HepG2 (cell line): Measurements from ENCODE around the gene STK40. TPM values are rescaled to one million over a fixed set of nuclear protein-coding genes. Genes with fewer than 3 reads are reported as not detected.

Experiments
- ARHGAP35 ChIP-seq: sonication (generic); formaldehyde crosslinking; IDR thresholded peaks from 2 replicates; pipeline ENCODE4 v1.9.0; 2022; ENCODE audit warnings: mild to moderate bottlenecking, inconsistent platforms, moderate library complexity, missing genetic modification reagents, borderline replicate concordance
- CCAR2 ChIP-seq: fragments of 200-400 bp; formaldehyde crosslinking; optimal IDR thresholded peaks from 2 replicates; pipeline ENCODE3; 2018; ENCODE audit warnings: low read depth, mild to moderate bottlenecking, low read length, moderate library complexity
- EHMT2 ChIP-seq: fragments of 200-600 bp; sonication (generic); IDR thresholded peaks from 2 replicates; pipeline ENCODE4 v1.7.0; 2017; ENCODE audit warnings: antibody characterized with exemption, low read depth, low read length, borderline replicate concordance
- HIVEP1 ChIP-seq: sonication (generic); formaldehyde crosslinking; IDR thresholded peaks from 2 replicates; pipeline ENCODE4 v1.4.0; 2020; ENCODE audit warnings: mild to moderate bottlenecking, missing genetic modification reagents
- IRX3 ChIP-seq: sonication (generic); formaldehyde crosslinking; IDR thresholded peaks from 2 replicates; pipeline ENCODE4 v1.8.1; 2023; ENCODE audit warnings: mild to moderate bottlenecking, low read depth, missing genetic modification reagents, borderline replicate concordance
- JDP2 ChIP-seq: sonication (generic); formaldehyde crosslinking; IDR thresholded peaks from 2 replicates; pipeline ENCODE4 v1.8.1; 2022; ENCODE audit warnings: missing genetic modification reagents, borderline replicate concordance
- KLF11 ChIP-seq: IDR thresholded peaks from 2 replicates; pipeline ENCODE4 v1.6.1; 2016; ENCODE audit warnings: missing compliant biosample characterization
- KLF15 ChIP-seq: sonication (generic); formaldehyde crosslinking; IDR thresholded peaks from 2 replicates; pipeline ENCODE4 v1.8.1; 2023; ENCODE audit warnings: borderline replicate concordance, mild to moderate bottlenecking, inconsistent platforms, missing genetic modification reagents, mixed read lengths
- MEF2D ChIP-seq: sonication (generic); formaldehyde crosslinking; IDR thresholded peaks from 2 replicates; pipeline ENCODE4 v1.5.1; 2020; ENCODE audit warnings: mild to moderate bottlenecking, missing genetic modification reagents
- PLSCR1 ChIP-seq: sonication (generic); formaldehyde crosslinking; IDR thresholded peaks from 2 replicates; pipeline ENCODE4 v1.5.0; 2020; ENCODE audit warnings: missing genetic modification reagents, mild to moderate bottlenecking, borderline replicate concordance
- PRMT3 ChIP-seq: sonication (generic); formaldehyde crosslinking; IDR thresholded peaks from 2 replicates; pipeline ENCODE4 v1.8.1; 2022; ENCODE audit warnings: low read depth, mild to moderate bottlenecking, moderate library complexity, missing genetic modification reagents, borderline replicate concordance
- SRSF9 ChIP-seq: fragments of 200-400 bp; formaldehyde crosslinking; IDR thresholded peaks from 2 replicates; pipeline ENCODE4 v1.6.1; 2018; ENCODE audit warnings: borderline replicate concordance, mild to moderate bottlenecking, low read depth, low read length; ENCODE audit not compliant: insufficient read depth, poor library complexity, severe bottlenecking
- STAT5B ChIP-seq: sonication (generic); formaldehyde crosslinking; IDR thresholded peaks from 2 replicates; pipeline ENCODE4 v1.4.0; 2020; ENCODE audit warnings: missing genetic modification reagents
- ZNF17 ChIP-seq: sonication (generic); formaldehyde crosslinking; IDR thresholded peaks from 2 replicates; pipeline ENCODE4 v1.5.0; 2020; ENCODE audit warnings: mild to moderate bottlenecking, missing genetic modification reagents
- ZNF18 ChIP-seq: sonication (generic); formaldehyde crosslinking; IDR thresholded peaks from 2 replicates; pipeline ENCODE4 v1.8.0; 2022; ENCODE audit warnings: mild to moderate bottlenecking, missing genetic modification reagents; ENCODE audit not compliant: insufficient replicate concordance
- ZNF335 ChIP-seq: sonication (generic); formaldehyde crosslinking; IDR thresholded peaks from 2 replicates; pipeline ENCODE4 v1.4.0; 2020; ENCODE audit warnings: missing genetic modification reagents
- ZNF616 ChIP-seq: sonication (generic); formaldehyde crosslinking; IDR thresholded peaks from 2 replicates; pipeline ENCODE4 v1.5.0; 2020; ENCODE audit warnings: low read depth, mild to moderate bottlenecking, missing genetic modification reagents
- ZNF639 ChIP-seq: conservative IDR thresholded peaks from 2 replicates; pipeline ENCODE4 v1.6.1; 2018; ENCODE audit warnings: missing genetic modification reagents
- ZNF670 ChIP-seq: sonication (generic); formaldehyde crosslinking; IDR thresholded peaks from 2 replicates; pipeline ENCODE4 v1.8.0; 2022; ENCODE audit warnings: mild to moderate bottlenecking, missing genetic modification reagents, borderline replicate concordance
- ZNF724P ChIP-seq: sonication (generic); formaldehyde crosslinking; IDR thresholded peaks from 2 replicates; pipeline ENCODE4 v1.8.0; 2022; ENCODE audit warnings: missing genetic modification reagents, borderline replicate concordance
- ZNF816 ChIP-seq: sonication (generic); formaldehyde crosslinking; IDR thresholded peaks from 2 replicates; pipeline ENCODE4 v1.8.0; 2022; ENCODE audit warnings: missing genetic modification reagents, mild to moderate bottlenecking, borderline replicate concordance
- polyA plus RNA-seq, 8 experiments: library from polyadenylated mRNA; depleted of rRNA in 3 of 8; stranded (reverse) in 7 of 8; unstranded in 1 of 8; fragments of >200 nt; fragmentation: Illumina TruSeq in 4 of 8; extraction: Trizol in 4 of 8; gene quantifications; 2 replicates each; pipeline versions ENCODE4 v1.2.1 to v1.2.3, GENCODE V29; 2011 to 2016; ENCODE audit warnings: low read depth in 4 of 8, missing spikeins in 1 of 8, mixed read lengths in 1 of 8; ENCODE audit not compliant: insufficient read depth in 1 of 8
- total RNA-seq, 5 experiments: library from RNA; depleted of rRNA; stranded (reverse); fragments of >200 nt; fragmentation: Illumina TruSeq; extraction: Trizol; gene quantifications; 2 replicates each; pipeline ENCODE4 v1.2.3, GENCODE V29; 2016; ENCODE audit warnings: low read depth in 1 of 5

STK40 gene
- total and polyA plus RNA-seq, 2 of the 13 experiments (the other 11 are each of a cell fraction or from before 2014, with no cell fraction given) = 33.8 to 35.1 TPM

- TF ChIP-seq ZNF670 = no peak
- no peak for TF ChIP-seq EHMT2
- no peak for TF ChIP-seq ZNF816
- no peak for TF ChIP-seq ZNF18 (CRISPR knock-in tag)
- TF ChIP-seq ZNF335 (CRISPR knock-in tag) = 0 out of 2 replicates have a peak, but pooled peaks have one; percentile 28
- TF ChIP-seq JDP2 (CRISPR knock-in tag) = no peak
- TF ChIP-seq STAT5B (CRISPR knock-in tag) = no peak
- TF ChIP-seq KLF15 (CRISPR knock-in tag) = 0 out of 2 replicates have a peak, but pooled peaks have one; percentile 30
- TF ChIP-seq ZNF639 (CRISPR knock-in tag) = no peak; the same call in 1 of the 2 replicates
- TF ChIP-seq HIVEP1 (CRISPR knock-in tag) = peak; percentile 36; the same call in 1 of the 2 replicates
- TF ChIP-seq KLF11 (CRISPR knock-in tag) = peak; percentile 53; the same call in 1 of the 2 replicates
- TF ChIP-seq ZNF616 (CRISPR knock-in tag) = no peak
- no peak for TF ChIP-seq PLSCR1 (CRISPR knock-in tag)
- TF ChIP-seq ARHGAP35 = peak; percentile 19; the same call in 1 of the 2 replicates
- no peak for TF ChIP-seq CCAR2
- TF ChIP-seq SRSF9 = no peak
- no peak for TF ChIP-seq ZNF724P
- TF ChIP-seq ZNF17 = no peak
- TF ChIP-seq IRX3 = no peak
- 0 out of 2 replicates have a peak, but pooled peaks have one; percentile 63 for TF ChIP-seq MEF2D
- no peak for TF ChIP-seq PRMT3 (CRISPR knock-in tag)
Observed at GRCh38 chr1:36397378-36398230, 11.9 kb upstream of the STK40 start, which contains the start of gene LSM10 (continued).
